ENCODE measurements around the gene AOPEP.

AOPEP gene

DNA sequence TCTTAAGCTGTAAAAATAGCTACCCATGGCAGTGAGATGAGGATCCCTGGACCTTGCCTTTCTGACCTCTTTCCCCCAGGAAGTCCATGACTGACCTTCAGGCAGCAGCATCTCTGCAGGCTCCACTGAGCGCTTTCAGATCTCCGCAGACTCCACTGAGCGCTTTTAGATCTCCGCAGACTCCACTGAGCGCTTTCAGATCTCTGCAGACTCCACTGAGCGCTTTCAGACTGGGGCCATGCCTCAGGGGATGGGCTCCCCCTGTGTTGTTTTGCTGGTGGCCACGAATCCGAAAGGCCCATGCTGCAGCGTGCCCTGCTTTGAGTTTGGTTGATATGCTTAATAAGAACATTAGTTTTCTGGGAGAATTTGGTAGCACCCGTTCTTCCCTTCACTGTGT is 336.8 kb downstream of the AOPEP start:
- no peak overlapping the region for H3K27ac ChIP-seq
- H3K36me3 ChIP-seq (replicated peaks), result peaks cover 38% of the 10 kb centered on the region
- DNase-seq, result no peak
- TF ChIP-seq, protein P1, sequence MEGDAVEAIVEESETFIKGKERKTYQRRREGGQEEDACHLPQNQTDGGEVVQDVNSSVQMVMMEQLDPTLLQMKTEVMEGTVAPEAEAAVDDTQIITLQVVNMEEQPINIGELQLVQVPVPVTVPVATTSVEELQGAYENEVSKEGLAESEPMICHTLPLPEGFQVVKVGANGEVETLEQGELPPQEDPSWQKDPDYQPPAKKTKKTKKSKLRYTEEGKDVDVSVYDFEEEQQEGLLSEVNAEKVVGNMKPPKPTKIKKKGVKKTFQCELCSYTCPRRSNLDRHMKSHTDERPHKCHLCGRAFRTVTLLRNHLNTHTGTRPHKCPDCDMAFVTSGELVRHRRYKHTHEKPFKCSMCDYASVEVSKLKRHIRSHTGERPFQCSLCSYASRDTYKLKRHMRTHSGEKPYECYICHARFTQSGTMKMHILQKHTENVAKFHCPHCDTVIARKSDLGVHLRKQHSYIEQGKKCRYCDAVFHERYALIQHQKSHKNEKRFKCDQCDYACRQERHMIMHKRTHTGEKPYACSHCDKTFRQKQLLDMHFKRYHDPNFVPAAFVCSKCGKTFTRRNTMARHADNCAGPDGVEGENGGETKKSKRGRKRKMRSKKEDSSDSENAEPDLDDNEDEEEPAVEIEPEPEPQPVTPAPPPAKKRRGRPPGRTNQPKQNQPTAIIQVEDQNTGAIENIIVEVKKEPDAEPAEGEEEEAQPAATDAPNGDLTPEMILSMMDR (IDR thresholded peaks at IDR 0.05; ENCODE audit: low read depth, low read length, missing control alignments), result no peak
- in situ Hi-C loops (cut with HindIII; ENCODE audit: low pct_ligation_motif_present, low sequenced_read_pairs), result no loop called here
- H3K27me3 ChIP-seq (replicated peaks), result no peaks in the 10 kb centered on the region
- no peak overlapping the region for H3K4me3 ChIP-seq (ENCODE audit: low read depth, low read length)

DNA sequence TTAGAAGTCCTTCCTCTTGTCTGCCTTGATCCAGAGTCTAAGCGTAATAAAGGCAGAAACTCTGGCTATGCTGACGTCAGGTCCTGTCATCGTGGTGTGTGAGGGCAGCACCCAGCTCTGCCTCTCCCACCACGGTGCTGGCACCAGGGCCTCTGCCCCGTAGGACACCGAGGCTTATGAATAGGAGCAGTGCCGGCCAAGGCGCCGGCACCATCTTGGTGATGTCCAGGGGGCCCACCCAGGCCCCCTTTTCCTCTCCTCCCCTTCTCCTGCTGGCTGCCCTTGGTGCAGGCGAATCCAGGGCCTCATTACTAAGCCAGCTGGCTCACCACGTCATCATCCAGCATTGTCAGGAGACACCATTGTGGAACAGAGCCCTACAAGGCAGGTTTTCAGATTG is 338.7 kb downstream of the AOPEP start:
- DNase-seq, result no peak
- Histone ChIP-seq H3K36me3 (replicated peaks) (peaks cover 40% of the 10 kb centered on the region), H3K4me3 (ENCODE audit: low read depth, low read length) (no peak overlapping the region), H3K27ac (no peak overlapping the region), H3K27me3 (replicated peaks) (no peaks in the 10 kb centered on the region)
- in situ Hi-C loops (cut with HindIII; ENCODE audit: low pct_ligation_motif_present, low sequenced_read_pairs), result no loop called here
- TF ChIP-seq, protein P1 (IDR thresholded peaks at IDR 0.05; ENCODE audit: low read depth, low read length, missing control alignments), result no peak

DNA sequence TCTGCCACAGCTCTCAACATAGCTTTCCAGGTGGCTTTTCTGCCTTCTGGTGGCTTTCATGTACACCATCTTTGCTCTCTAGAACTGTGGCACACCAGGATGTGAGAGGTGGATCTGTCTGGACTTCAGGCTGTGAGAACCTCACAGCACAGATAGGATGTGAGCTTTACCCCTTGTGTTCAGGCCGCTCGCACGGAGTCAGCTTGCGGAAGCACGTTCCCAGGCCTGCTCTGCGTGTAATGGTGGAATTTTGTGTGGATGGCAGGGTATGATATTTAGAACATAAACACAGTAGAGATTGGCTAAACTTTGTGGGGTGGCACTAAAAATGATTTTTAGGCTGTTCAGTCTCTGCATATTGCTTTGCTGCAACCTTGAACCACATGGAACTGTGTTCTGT is 340.6 kb downstream of the AOPEP start:
- TF ChIP-seq, protein P1 (IDR thresholded peaks at IDR 0.05; ENCODE audit: low read depth, low read length, missing control alignments), result no peak
- Histone ChIP-seq H3K4me3 (ENCODE audit: low read depth, low read length) (no peak overlapping the region), H3K36me3 (replicated peaks) (peaks cover 42% of the 10 kb centered on the region), H3K27me3 (replicated peaks) (no peaks in the 10 kb centered on the region), H3K27ac (no peak overlapping the region)
- DNase-seq, result no peak
- in situ Hi-C loops (cut with HindIII; ENCODE audit: low pct_ligation_motif_present, low sequenced_read_pairs), result no loop called here

DNA sequence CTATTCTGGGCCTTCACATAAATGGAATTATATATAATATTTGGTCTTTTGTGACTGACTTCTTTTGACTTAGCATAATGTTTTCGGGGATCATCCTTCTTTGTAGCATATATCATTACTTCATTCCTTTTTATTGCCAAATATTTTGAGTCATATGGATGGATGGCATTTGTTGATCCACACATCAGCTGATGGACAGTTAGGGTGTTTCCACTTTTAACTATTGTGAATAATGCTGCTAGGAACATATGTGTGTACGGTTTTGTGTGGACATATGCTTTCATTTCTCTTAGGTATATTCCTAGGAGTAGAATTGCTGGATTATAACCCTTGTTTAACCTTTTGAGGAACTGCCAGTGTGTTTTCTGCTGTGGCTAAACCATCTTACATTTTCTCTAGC is 341.4 kb downstream of the AOPEP start:
- Histone ChIP-seq H3K27me3 (replicated peaks) (no peaks in the 10 kb centered on the region), H3K27ac (no peak overlapping the region), H3K4me3 (ENCODE audit: low read depth, low read length) (no peak overlapping the region), H3K36me3 (replicated peaks) (peaks cover 33% of the 10 kb centered on the region)
- no peak for DNase-seq
- in situ Hi-C loops (cut with HindIII; ENCODE audit: low pct_ligation_motif_present, low sequenced_read_pairs), result no loop called here
- TF ChIP-seq, protein P1 (IDR thresholded peaks at IDR 0.05; ENCODE audit: low read depth, low read length, missing control alignments), result no peak

DNA sequence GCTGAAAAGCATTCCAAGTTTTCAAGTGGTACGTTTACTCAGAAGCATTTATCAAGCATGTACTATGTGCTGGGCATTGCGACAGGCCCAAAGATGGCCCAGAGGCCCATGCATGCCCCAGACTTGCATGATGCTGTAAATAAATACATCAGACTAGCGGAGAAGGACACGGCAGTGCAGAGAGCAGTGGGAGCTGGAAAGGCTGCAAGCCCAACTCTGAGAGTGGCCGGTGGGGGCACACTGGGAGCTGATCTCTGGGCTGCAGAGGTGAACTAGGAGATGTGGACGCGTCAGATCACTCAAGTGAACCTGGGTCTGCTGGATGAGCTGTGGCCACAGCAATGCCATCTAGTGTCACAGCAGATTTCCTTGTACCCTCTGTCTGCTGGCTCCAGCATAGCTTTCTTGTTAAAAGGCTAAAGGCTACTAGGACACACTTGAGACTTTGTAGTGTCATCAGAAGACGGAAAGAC is 344.1 kb downstream of the AOPEP start:
- H3K27ac ChIP-seq, result no peak overlapping the region

DNA sequence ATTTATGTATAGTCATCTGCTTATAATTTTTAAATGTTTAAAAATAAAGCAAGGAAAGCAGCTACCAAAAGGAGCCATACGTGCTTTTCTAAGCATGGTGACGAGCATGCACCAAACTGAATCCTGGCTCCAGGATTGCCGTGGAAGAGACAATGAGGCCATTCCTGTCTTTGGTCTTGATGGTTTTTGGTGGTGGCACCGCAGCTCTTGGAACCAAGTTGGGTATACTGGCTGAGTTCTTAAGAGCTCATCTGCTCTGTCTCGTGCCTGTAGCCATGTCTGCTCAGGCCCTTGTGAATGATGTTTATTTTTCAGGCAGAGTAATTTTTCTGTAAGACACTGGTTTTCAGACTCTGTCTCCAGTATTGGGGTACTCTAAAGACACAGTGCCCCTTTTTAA is 345.0 kb downstream of the AOPEP start:
- peaks cover 19% of the 10 kb centered on the region for H3K36me3 ChIP-seq (replicated peaks)
- DNase-seq, result no peak
- H3K4me3 ChIP-seq (ENCODE audit: low read depth, low read length), result no peak overlapping the region
- in situ Hi-C loops (cut with HindIII; ENCODE audit: low pct_ligation_motif_present, low sequenced_read_pairs), result no loop called here
- no peak overlapping the region for H3K27ac ChIP-seq
- TF ChIP-seq, protein P1 (IDR thresholded peaks at IDR 0.05; ENCODE audit: low read depth, low read length, missing control alignments), result no peak
- H3K27me3 ChIP-seq (replicated peaks), result no peaks in the 10 kb centered on the region

More for the DNA sequence above, 344.1 kb downstream of the AOPEP start:
- Histone ChIP-seq H3K36me3 (replicated peaks) (peaks cover 22% of the 10 kb centered on the region), H3K4me3 (ENCODE audit: low read depth, low read length) (no peak overlapping the region), H3K27me3 (replicated peaks) (no peaks in the 10 kb centered on the region)
- DNase-seq, result no peak
- TF ChIP-seq, protein P1 (IDR thresholded peaks at IDR 0.05; ENCODE audit: low read depth, low read length, missing control alignments), result no peak
- in situ Hi-C loops (cut with HindIII; ENCODE audit: low pct_ligation_motif_present, low sequenced_read_pairs), result no loop called here

Data from brain microvascular endothelial cell (primary cell).